Liver (tissue), 3 donors: ENCODE results near the gene FAM120B.

Source experiments
- TF ChIP-seq, protein P1 (sequence below): IDR thresholded peaks from 2 replicates; pipeline ENCODE4 v1.6.1; 2016; ENCODE audit warnings: antibody characterized with exemption
- TF ChIP-seq, protein P2 (sequence below): fragments of 150-350 bp; IDR thresholded peaks from 2 replicates; pipeline ENCODE4 v1.5.1; 2017; ENCODE audit warnings: improper control_type of control experiment, low read depth, low read length; ENCODE audit not compliant: missing input control
- TF ChIP-seq, protein P3 (sequence below): IDR thresholded peaks from 2 replicates; pipeline ENCODE4 v1.6.1; 2016; ENCODE audit warnings: antibody characterized with exemption
- TF ChIP-seq, protein P4 (sequence below): IDR thresholded peaks from 2 replicates; pipeline ENCODE4 v1.6.1; 2016; ENCODE audit warnings: antibody characterized with exemption
- donor health status: healthy.
- donor health status: healthy.

DNA sequence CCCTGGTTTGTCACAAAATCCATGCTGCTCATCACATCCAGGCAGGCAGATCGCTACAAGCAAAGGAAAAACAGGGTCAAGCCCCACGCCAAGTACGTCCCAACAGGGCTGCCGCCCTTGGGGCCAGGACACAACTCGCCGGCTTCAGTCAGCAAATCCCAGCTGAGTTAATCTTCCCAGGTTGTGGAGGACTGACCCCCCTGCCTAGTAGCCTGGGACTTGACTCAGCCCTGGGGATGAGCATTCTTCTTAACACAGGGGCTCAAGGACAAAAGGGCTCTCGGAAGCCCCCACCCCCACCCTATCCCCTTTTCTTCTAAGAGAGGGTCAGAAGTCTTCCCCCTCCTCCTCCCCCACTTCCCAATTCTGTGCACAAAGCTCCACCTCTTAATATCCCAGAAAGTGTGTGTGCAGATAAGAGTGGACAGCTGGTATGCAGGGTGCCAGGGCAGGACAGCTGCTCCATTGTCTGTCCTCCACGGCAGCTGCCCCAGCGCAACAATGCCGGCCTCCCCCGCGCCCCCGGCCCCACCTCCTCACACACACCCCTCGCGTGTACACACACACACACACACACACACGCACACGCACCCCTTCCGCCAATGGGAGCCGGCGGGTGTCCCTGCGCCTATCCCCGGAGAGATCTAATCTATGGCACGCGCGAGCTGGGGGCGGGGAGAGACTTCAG, 20.2 kb upstream of the FAM120B start:
- TF ChIP-seq, protein P1, sequence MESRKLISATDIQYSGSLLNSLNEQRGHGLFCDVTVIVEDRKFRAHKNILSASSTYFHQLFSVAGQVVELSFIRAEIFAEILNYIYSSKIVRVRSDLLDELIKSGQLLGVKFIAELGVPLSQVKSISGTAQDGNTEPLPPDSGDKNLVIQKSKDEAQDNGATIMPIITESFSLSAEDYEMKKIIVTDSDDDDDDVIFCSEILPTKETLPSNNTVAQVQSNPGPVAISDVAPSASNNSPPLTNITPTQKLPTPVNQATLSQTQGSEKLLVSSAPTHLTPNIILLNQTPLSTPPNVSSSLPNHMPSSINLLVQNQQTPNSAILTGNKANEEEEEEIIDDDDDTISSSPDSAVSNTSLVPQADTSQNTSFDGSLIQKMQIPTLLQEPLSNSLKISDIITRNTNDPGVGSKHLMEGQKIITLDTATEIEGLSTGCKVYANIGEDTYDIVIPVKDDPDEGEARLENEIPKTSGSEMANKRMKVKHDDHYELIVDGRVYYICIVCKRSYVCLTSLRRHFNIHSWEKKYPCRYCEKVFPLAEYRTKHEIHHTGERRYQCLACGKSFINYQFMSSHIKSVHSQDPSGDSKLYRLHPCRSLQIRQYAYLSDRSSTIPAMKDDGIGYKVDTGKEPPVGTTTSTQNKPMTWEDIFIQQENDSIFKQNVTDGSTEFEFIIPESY: no peak
- TF ChIP-seq, protein P2, sequence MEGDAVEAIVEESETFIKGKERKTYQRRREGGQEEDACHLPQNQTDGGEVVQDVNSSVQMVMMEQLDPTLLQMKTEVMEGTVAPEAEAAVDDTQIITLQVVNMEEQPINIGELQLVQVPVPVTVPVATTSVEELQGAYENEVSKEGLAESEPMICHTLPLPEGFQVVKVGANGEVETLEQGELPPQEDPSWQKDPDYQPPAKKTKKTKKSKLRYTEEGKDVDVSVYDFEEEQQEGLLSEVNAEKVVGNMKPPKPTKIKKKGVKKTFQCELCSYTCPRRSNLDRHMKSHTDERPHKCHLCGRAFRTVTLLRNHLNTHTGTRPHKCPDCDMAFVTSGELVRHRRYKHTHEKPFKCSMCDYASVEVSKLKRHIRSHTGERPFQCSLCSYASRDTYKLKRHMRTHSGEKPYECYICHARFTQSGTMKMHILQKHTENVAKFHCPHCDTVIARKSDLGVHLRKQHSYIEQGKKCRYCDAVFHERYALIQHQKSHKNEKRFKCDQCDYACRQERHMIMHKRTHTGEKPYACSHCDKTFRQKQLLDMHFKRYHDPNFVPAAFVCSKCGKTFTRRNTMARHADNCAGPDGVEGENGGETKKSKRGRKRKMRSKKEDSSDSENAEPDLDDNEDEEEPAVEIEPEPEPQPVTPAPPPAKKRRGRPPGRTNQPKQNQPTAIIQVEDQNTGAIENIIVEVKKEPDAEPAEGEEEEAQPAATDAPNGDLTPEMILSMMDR: no peak
- TF ChIP-seq, protein P3, sequence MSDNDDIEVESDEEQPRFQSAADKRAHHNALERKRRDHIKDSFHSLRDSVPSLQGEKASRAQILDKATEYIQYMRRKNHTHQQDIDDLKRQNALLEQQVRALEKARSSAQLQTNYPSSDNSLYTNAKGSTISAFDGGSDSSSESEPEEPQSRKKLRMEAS: no peak
- TF ChIP-seq, protein P4, sequence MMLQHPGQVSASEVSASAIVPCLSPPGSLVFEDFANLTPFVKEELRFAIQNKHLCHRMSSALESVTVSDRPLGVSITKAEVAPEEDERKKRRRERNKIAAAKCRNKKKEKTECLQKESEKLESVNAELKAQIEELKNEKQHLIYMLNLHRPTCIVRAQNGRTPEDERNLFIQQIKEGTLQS: no peak
